ENCODE data around the gene MGARP.

- TF ChIP-seq GATA2 (IDR thresholded peaks at IDR 0.05; ENCODE audit: low read depth, low read length) = no peak
- TF ChIP-seq GATA3 (IDR thresholded peaks at IDR 0.05; ENCODE audit: low read depth, low read length) = no peak
Measured at GRCh38 chr4:139219450-139220055, 60.5 kb downstream of the MGARP start.

Data from SH-SY5Y (cell line).